GM18517 (cell line): ENCODE results near the gene GRB14.
"Not testable (repeated sequence)": the region's sequence is repeated elsewhere in the genome, so short reads cannot be mapped to it uniquely, and the experiment has no call there.

Source experiments
- ATAC-seq: cut with Tn5 transposase; IDR thresholded peaks from one replicate; pipeline ENCODE4 v1.9.1; 2021; ENCODE audit warnings: mild to moderate bottlenecking, moderate library complexity; ENCODE audit not compliant: unreplicated experiment

Gene GRB14

GRCh38 chr2:164560902-164561301 lies 60.4 kb downstream of the GRB14 start:
- ATAC-seq: no peak

DNA sequence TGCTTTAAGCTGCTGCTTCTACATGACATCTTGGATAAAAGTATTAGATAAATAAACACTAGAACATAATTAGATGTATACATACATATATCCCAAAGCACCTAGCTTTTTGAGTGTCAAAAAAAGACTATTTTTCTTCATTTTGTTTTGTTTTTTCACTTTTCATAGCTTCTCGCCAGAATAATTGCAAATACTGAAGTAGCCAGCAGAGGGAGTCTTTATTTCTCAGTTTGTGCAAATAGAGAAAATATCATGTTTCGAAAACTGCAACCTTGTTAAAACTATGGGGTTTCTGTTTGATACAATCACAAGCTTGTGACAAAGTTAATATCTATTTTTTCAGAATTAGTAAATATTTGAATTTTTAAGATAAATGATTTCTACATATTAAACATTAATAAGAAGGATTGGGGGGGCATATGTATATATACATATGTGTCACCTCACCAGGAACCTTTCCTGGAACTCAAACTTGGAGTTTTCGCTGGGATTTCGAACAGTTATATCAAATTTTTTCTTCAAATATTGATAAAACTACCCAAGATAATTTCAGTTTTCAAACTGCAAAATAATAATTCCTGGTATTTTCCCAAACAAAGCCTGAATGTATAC lies 61.0 kb downstream of the GRB14 start:
- ATAC-seq: no peak

DNA sequence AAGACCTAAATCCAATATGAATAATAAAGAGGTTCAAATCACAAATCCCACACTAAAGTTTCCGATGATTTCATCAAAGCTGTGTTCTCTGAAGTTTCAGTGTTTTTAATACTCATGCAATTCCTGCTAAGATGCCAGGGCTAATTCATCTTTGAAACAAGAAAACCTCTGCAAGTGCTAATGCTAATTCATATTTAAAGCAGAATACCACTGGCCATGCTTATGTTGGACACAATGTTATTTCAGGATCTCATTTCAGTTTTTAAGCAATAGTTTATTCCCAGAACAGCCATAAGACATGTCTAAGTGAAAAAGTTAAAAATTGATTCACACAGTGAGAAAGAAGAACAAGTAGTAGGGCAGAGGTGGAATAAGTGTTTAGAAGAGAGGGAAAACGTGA lies 62.8 kb downstream of the GRB14 start:
- ATAC-seq: no peak

- ATAC-seq: no peak
Observed at GRCh38 chr2:164554487-164554886, 66.8 kb downstream of the GRB14 start.

DNA sequence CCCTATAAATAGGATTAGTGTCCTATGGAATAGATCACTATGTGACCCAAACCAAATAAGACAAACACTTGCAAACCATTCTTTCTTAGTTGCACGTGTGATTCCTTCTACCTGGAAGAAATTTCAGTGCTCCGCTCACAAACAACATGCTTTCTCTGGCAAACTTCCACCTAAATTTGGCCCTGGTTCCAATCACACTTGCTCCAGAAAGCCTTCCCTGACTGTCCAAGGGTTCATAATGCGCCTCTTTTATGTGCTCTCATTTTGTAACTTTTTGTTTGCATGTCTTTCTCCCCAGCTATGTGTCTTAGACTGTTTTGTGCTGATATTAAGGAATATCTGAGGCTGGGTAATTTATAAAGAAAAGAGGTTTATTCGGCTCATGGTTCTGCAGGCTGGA lies 69.8 kb downstream of the GRB14 start:
- no peak for ATAC-seq

DNA sequence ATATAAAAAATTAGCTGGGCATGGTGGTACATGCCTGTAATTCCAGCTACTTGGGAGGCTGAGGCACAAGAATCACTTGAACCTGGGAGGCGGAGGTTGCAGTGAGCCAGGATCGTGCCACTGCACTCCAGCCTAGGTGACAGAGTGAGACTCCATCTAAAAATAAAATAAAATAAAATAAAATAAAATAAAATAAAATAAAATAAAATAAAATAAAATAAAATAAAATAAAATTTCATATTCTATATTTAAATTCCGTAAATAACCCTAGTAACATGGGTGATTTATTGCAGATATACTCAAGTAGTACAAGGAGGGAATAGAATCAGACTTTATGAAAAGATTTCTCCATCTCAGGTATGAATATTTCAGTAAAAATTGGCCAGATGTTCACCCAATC lies 71.6 kb downstream of the GRB14 start:
- not testable (repeated sequence) for ATAC-seq

- no peak for ATAC-seq
Observed at GRCh38 chr2:164545484-164545883, 75.8 kb downstream of the GRB14 start.

- ATAC-seq: no peak
Observed at GRCh38 chr2:164542581-164543021, 78.7 kb downstream of the GRB14 start.

DNA sequence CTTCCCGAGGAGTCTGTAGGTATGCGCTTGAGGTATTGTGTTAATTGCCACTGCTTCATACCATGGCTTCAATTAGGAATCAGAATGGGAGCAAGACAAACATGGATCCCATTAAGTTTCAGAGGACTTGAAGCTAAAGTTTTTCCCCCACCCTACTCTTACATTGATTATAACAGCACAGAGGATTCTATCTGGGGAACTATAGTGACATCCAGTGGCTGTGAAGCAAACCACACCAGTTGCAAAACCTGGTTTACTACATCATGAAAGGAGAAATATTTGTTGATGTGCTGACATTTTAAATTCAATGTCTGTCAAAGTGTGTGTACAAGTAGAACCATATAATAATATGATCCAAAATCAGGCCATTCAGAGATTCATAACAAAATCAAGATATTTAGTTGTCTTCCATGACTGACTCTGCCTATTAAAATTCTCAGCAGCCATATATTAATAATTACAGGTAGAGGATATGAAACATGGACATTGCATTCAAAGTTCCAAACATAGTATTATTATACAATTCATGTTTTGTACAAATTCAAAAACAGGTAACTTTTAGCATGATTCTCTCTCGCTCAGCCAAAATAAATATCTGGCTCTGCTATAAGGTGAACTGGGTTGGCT lies 82.9 kb downstream of the GRB14 start:
- ATAC-seq: no peak

GRCh38 chr2:164535280-164536025 lies 85.8 kb downstream of the GRB14 start:
- ATAC-seq: no peak

DNA sequence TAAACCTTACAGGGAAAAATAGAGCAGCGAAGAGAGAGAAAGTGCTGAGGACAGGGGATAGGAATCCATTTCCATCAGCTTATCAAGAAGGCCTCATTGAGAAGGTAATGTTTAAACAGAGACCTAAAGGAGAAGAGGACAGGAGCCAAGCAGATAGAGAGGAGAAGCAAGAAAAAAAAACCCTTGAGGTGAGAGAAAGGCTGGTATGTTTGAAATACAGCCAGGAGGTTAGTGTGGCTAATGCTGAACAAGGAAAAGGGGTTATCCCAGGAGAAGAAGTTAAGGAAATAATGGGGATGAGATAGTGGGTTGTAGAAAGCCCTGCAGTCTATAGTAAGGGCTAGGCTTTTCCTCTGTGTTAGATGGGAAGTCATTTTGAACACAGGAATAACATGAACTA lies 90.8 kb downstream of the GRB14 start:
- no peak for ATAC-seq

- no peak for ATAC-seq
Observed at GRCh38 chr2:164523726-164524125, 97.6 kb downstream of the GRB14 start.

DNA sequence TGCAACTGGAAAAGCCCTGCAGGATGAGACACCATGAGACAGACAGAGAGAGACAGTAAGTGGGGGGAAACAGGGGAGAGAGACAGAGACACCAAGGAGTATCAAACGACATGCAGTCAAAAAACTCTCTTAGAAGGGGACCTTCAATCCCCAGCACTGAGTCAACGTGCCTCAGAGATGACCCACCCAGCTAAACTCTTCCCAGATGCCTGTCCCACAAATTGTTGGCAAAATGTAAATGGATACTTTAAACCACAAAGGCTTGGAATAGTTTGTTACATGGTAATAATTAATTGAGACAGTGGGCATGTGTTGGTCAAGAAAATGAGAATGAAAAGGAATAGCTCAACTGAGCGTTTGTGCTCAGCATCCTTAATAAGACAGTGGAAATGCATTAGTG lies 98.3 kb downstream of the GRB14 start:
- no peak for ATAC-seq

- ATAC-seq: no peak
Observed at GRCh38 chr2:164522561-164522981, 98.7 kb downstream of the GRB14 start.

GRCh38 chr2:164515734-164516133 lies 105.5 kb downstream of the GRB14 start:
- ATAC-seq: no peak

DNA sequence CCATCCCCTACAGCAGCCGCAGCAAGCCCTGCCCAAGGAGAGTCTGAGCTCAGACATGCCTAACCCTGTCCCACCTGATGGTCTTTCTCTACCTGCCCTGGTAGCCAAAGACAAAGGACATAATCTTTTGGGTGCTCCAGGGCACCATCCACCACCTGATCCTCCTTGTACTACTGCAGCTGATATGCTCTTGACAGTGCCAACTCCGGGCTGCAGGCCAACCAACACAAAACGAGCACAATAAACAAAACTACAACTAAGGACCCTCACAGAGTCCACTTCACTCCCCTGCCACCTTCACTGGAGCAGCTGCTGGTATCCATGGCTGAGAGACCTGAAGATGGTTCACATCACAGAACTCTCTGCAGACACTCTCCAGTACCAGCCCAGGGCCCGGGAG lies 106.3 kb downstream of the GRB14 start:
- ATAC-seq: no peak

GRCh38 chr2:164514491-164514890 lies 106.8 kb downstream of the GRB14 start:
- ATAC-seq: no peak

- ATAC-seq: no peak
Observed at GRCh38 chr2:164512871-164513270, 108.4 kb downstream of the GRB14 start.

- ATAC-seq: no peak
Observed at GRCh38 chr2:164511738-164512137, 109.5 kb downstream of the GRB14 start.

GRCh38 chr2:164510895-164511294 lies 110.4 kb downstream of the GRB14 start:
- ATAC-seq: no peak

DNA sequence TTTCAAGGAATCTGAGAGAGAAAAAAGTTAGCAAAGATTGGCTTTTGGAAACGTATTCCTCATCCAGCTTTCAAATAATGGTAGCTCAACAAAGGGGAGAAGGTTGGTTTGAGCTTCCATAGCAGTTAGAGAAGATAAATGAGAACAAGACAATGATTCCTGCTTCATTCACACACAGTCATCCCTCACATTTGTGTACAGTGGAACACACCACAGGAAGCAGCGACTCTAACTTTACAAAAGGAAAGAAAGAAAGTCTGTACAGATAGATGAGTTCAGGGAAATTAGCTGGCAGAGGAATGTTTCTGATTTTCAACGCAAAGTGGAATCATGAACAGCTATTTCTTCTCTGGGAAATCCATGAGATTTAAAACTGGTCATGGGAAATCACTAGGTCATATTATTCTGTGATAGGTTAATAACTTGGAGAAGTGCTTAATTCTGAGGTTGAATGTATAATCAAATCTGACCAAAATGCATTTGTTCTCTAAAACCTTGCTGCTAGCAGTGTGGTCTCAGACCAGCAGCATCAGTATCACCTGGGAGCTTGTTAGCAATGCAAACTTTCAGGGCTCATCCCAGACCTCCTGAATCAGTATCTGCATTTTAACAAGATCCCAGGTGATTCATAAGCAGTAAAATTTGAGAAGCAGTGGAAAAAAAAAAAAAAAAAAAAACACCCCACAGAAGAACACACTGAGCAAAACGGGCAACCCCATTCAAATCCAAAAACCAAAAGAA lies 112.0 kb downstream of the GRB14 start:
- ATAC-seq: no peak
